MM.1S (cell line): ENCODE results near the gene ITIH3.

Experiments
- EZH2 ChIP-seq: fragments of 300-600 bp; sonication (generic); optimal IDR thresholded peaks from 2 replicates; pipeline ENCODE3; 2017; ENCODE audit warnings: low read depth, mild to moderate bottlenecking, antibody characterized with exemption, low read length, mixed read lengths
- EZH2phosphoT487 ChIP-seq: fragments of 300-600 bp; sonication (generic); IDR thresholded peaks from 2 replicates; pipeline ENCODE4 v1.6.1; 2018; ENCODE audit warnings: antibody characterized with exemption, low read length
- TF ChIP-seq, protein P1 (sequence below): fragments of 300-600 bp; sonication (generic); IDR thresholded peaks from 2 replicates; pipeline ENCODE4 v1.5.1; 2016; ENCODE audit warnings: antibody characterized with exemption, low read length, mixed read lengths

DNA sequence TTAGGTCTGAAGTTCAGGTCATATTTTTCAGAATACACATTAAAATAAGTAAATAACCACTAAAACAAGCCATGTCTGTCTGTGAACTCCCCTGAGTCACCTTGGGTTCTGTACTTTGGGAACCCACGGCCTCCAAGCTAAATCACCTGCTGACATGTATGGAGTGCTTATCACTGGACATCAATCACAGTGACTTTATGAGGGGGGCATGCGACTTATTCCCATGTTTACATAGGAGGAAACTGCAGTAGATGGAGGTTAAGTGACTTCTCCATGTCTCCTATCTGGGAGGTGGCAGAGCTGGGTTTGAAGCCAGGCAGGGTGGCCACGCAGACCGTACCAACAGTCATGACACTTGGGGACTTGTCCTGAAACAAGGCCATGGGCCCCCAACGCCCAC lies 27.8 kb downstream of the ITIH3 start:
- TF ChIP-seq, protein P1, sequence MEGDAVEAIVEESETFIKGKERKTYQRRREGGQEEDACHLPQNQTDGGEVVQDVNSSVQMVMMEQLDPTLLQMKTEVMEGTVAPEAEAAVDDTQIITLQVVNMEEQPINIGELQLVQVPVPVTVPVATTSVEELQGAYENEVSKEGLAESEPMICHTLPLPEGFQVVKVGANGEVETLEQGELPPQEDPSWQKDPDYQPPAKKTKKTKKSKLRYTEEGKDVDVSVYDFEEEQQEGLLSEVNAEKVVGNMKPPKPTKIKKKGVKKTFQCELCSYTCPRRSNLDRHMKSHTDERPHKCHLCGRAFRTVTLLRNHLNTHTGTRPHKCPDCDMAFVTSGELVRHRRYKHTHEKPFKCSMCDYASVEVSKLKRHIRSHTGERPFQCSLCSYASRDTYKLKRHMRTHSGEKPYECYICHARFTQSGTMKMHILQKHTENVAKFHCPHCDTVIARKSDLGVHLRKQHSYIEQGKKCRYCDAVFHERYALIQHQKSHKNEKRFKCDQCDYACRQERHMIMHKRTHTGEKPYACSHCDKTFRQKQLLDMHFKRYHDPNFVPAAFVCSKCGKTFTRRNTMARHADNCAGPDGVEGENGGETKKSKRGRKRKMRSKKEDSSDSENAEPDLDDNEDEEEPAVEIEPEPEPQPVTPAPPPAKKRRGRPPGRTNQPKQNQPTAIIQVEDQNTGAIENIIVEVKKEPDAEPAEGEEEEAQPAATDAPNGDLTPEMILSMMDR, result no peak
- TF ChIP-seq EZH2 (no peak), EZH2phosphoT487 (no peak)
